ENCODE data around the gene CDK14.
A peak's percentile ranks its signal among the peaks of the same experiment; 100 is the strongest.

Gene CDK14

GRCh38 chr7:91043186-91043585, 447.1 kb downstream of the CDK14 start:
- TF ChIP-seq CTCF (IDR thresholded peaks at IDR 0.05), result no peak

GRCh38 chr7:91043924-91044645, 448.0 kb downstream of the CDK14 start:
- TF ChIP-seq CTCF (IDR thresholded peaks at IDR 0.05), result no peak

DNA sequence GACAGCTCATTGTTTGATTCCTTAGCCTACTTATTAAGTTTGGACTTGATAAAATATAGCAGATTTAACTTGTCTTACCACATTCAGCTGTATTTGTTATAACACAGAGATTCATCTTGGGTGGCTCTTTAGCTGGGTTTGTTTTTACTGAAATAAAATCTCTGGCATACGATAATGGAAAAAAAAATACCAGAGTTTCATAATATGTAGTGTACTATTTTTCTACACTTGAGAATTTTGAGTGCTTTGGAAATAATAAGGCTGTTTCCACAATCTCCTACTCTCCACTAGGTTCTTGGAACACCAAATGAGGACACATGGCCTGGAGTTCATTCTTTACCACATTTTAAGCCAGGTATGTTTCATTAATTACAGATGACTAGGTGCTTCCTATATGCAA, 449.5 kb downstream of the CDK14 start:
- no peak for TF ChIP-seq CTCF (IDR thresholded peaks at IDR 0.05)

DNA sequence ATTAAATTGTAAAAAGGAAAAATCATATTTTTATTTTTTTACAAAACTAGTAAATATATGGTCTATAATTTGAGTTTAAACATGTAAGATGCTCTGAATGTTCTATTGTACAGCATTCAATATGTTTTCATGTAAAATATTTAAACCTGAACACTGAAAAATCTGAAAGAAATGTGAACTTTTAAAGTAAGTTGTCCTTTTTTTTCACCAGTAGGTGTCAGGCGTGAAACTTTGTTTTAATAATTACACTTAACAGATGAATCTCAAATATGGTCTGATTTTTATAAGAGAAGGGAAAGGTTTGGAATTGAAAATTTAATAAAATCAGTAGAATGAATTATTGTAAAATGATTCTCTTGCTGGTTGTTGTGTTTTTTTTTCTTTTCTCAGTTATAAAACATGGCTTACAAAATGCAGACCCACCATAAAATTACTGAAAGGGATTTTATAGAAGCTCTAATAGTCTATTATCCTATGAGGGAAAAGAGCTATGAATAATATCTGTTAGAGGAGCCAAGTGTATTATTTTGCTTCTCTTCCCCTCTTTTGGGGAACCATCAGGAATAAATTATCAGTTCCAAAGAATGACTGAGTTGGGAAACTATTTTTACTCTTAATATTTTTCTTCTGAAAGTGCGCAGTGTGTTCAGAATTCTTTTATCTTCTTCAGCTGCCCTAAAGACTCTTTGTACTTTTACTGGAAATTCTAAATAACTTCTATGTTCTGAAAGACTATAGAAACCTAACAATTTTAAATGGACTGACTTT, 450.4 kb downstream of the CDK14 start:
- peak; percentile 59 for TF ChIP-seq CTCF (IDR thresholded peaks at IDR 0.05)

GRCh38 chr7:91047636-91048035, 451.5 kb downstream of the CDK14 start:
- no peak for TF ChIP-seq CTCF (IDR thresholded peaks at IDR 0.05)

GRCh38 chr7:91050677-91051076, 454.6 kb downstream of the CDK14 start:
- TF ChIP-seq CTCF (IDR thresholded peaks at IDR 0.05), result no peak

DNA sequence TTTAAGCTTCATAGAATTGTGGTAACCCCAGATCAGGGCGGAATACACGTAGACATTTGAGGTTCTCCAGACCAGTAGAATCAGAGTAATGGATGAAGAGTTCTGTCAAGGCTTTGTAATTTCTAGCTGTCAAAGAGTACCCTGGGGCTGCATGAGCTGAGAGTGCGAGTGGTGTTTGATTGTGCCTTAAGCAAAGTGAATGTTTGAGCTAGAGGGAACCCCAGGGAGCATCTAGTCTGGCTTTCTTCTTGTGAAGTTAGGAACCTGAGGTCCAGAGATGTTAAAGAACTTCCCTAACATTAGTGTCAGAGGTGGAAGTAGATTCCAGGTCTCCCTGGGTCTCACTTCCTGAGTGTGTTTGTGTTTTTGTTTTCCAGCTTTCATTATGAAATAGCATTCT, 455.8 kb downstream of the CDK14 start:
- TF ChIP-seq CTCF (IDR thresholded peaks at IDR 0.05), result no peak

Measured in LNCAP (cell line).